Activated T-helper 17 cell treated with anti-CD3 and anti-CD28 coated beads, Interleukin-2, amount 50 U/mL, for 72 hours (primary cell): Measurements from ENCODE around the gene XAGE3. TPM values are rescaled to one million over a fixed set of nuclear protein-coding genes. Genes with fewer than 3 reads are reported as not detected.
A peak's percentile ranks its signal among the peaks of the same experiment; 100 is the strongest.
"Not testable (repeated sequence)": the region's sequence is repeated elsewhere in the genome, so short reads cannot be mapped to it uniquely, and the experiment has no call there.

Experiments
- ATAC-seq: fragments of 150-1000 bp; cut with Tn5 transposase; replicated peaks from 2 replicates; pipeline ENCODE4 v1.10.0; 2021; ENCODE audit warnings: mild to moderate bottlenecking, moderate library complexity
- H3K27ac Mint-ChIP-seq: one replicate; pipeline ENCODE4 v1.8.0; 2022; ENCODE audit warnings: mixed read lengths
- H3K27me3 Mint-ChIP-seq: one replicate; pipeline ENCODE4 v1.8.0; 2022; ENCODE audit warnings: mixed read lengths
- H3K36me3 Mint-ChIP-seq: one replicate; pipeline ENCODE4 v1.8.0; 2022; ENCODE audit warnings: low read depth, mild to moderate bottlenecking, mixed read lengths
- H3K4me1 Mint-ChIP-seq: one replicate; pipeline ENCODE4 v1.8.0; 2022; ENCODE audit warnings: mixed read lengths
- H3K4me3 Mint-ChIP-seq: one replicate; pipeline ENCODE4 v1.8.0; 2022; ENCODE audit warnings: mild to moderate bottlenecking, mixed read lengths
- H3K9me3 Mint-ChIP-seq: one replicate; pipeline ENCODE4 v1.8.0; 2022; ENCODE audit warnings: mixed read lengths
- total RNA-seq, 2 donors: library from RNA; stranded (reverse); gene quantifications; one replicate each; pipeline ENCODE4 v1.2.3, GENCODE V29; 2022

XAGE3 gene
- total RNA-seq: not detected

GRCh38 chrX:52867610-52868348 is at the start of gene XAGE3:
TSS of gene XAGE3 (minus strand) at chrX:52868083. CDS start at chrX:52867133, 950 bp downstream.
- Mint-ChIP-seq H3K27me3 (peaks cover 3% of the 10 kb centered on the region), H3K4me1 (no peaks in the 10 kb centered on the region), H3K9me3 (no peaks in the 10 kb centered on the region), H3K4me3 (no peak within 1 kb of the TSS), H3K36me3 (no peaks in the 10 kb centered on the region), H3K27ac (no peak within 1 kb of the TSS)
- ATAC-seq: no peak

- H3K27me3 Mint-ChIP-seq, H3K27ac Mint-ChIP-seq, H3K4me3 Mint-ChIP-seq, H3K9me3 Mint-ChIP-seq, H3K36me3 Mint-ChIP-seq, H3K4me1 Mint-ChIP-seq: not testable (repeated sequence)
- ATAC-seq: peak; percentile 73
These were observed 46.8 kb upstream of the XAGE3 start for GRCh38 chrX:52914704-52915103.

GRCh38 chrX:52913681-52914080 is 45.8 kb upstream of the XAGE3 start:
- not testable (repeated sequence) for H3K27ac Mint-ChIP-seq, H3K27me3 Mint-ChIP-seq, H3K9me3 Mint-ChIP-seq, H3K36me3 Mint-ChIP-seq, H3K4me1 Mint-ChIP-seq, H3K4me3 Mint-ChIP-seq, ATAC-seq

GRCh38 chrX:52909313-52909969 is 41.6 kb upstream of the XAGE3 start:
- not testable (repeated sequence) for H3K36me3 Mint-ChIP-seq, H3K27me3 Mint-ChIP-seq, H3K27ac Mint-ChIP-seq, H3K4me3 Mint-ChIP-seq, H3K4me1 Mint-ChIP-seq, ATAC-seq, H3K9me3 Mint-ChIP-seq

- not testable (repeated sequence) for H3K27ac Mint-ChIP-seq, H3K27me3 Mint-ChIP-seq, H3K4me1 Mint-ChIP-seq, H3K36me3 Mint-ChIP-seq, ATAC-seq, H3K4me3 Mint-ChIP-seq, H3K9me3 Mint-ChIP-seq
These were observed 40.0 kb upstream of the XAGE3 start for GRCh38 chrX:52907900-52908299.

GRCh38 chrX:52907137-52907536 is 39.3 kb upstream of the XAGE3 start:
- H3K9me3 Mint-ChIP-seq, H3K27me3 Mint-ChIP-seq, H3K36me3 Mint-ChIP-seq, H3K27ac Mint-ChIP-seq, H3K4me1 Mint-ChIP-seq, ATAC-seq, H3K4me3 Mint-ChIP-seq: not testable (repeated sequence)

GRCh38 chrX:52906072-52906471 is 38.2 kb upstream of the XAGE3 start:
- not testable (repeated sequence) for H3K4me3 Mint-ChIP-seq, H3K9me3 Mint-ChIP-seq

GRCh38 chrX:52905531-52905930 is 37.6 kb upstream of the XAGE3 start:
- not testable (repeated sequence) for H3K27ac Mint-ChIP-seq, H3K36me3 Mint-ChIP-seq, H3K27me3 Mint-ChIP-seq, ATAC-seq, H3K4me3 Mint-ChIP-seq, H3K9me3 Mint-ChIP-seq, H3K4me1 Mint-ChIP-seq

More at GRCh38 chrX:52906072-52906471, 38.2 kb upstream of the XAGE3 start:
- not testable (repeated sequence) for H3K27me3 Mint-ChIP-seq, H3K4me1 Mint-ChIP-seq, H3K36me3 Mint-ChIP-seq, H3K27ac Mint-ChIP-seq, ATAC-seq

- not testable (repeated sequence) for H3K36me3 Mint-ChIP-seq
These were observed 29.2 kb upstream of the XAGE3 start, which contains the start of gene FAM156B for GRCh38 chrX:52896855-52897709. TSS of gene FAM156B (plus strand) at chrX:52897330. CDS start at chrX:52907226, 9,896 bp downstream.

GRCh38 chrX:52896438-52896837 is 28.6 kb upstream of the XAGE3 start:
- not testable (repeated sequence) for H3K36me3 Mint-ChIP-seq, H3K4me1 Mint-ChIP-seq, H3K27me3 Mint-ChIP-seq, H3K9me3 Mint-ChIP-seq, H3K4me3 Mint-ChIP-seq, H3K27ac Mint-ChIP-seq
- peak; percentile 50 for ATAC-seq

More at GRCh38 chrX:52896855-52897709, 29.2 kb upstream of the XAGE3 start, which contains the start of gene FAM156B:
- not testable (repeated sequence) for H3K27ac Mint-ChIP-seq, H3K4me3 Mint-ChIP-seq, H3K27me3 Mint-ChIP-seq, H3K9me3 Mint-ChIP-seq, H3K4me1 Mint-ChIP-seq
- peak; percentile 86 for ATAC-seq

GRCh38 chrX:52888090-52888489 is 20.2 kb upstream of the XAGE3 start:
- not testable (repeated sequence) for H3K9me3 Mint-ChIP-seq, H3K36me3 Mint-ChIP-seq, H3K4me1 Mint-ChIP-seq, H3K27me3 Mint-ChIP-seq, H3K4me3 Mint-ChIP-seq, ATAC-seq, H3K27ac Mint-ChIP-seq

- H3K9me3 Mint-ChIP-seq, H3K4me1 Mint-ChIP-seq, H3K27ac Mint-ChIP-seq, H3K36me3 Mint-ChIP-seq, H3K27me3 Mint-ChIP-seq, ATAC-seq, H3K4me3 Mint-ChIP-seq: not testable (repeated sequence)
These were observed 19.6 kb upstream of the XAGE3 start for GRCh38 chrX:52887459-52887858.

GRCh38 chrX:52876386-52876785 is 8.5 kb upstream of the XAGE3 start:
- not testable (repeated sequence) for H3K4me1 Mint-ChIP-seq, ATAC-seq, H3K27me3 Mint-ChIP-seq, H3K36me3 Mint-ChIP-seq, H3K27ac Mint-ChIP-seq, H3K9me3 Mint-ChIP-seq, H3K4me3 Mint-ChIP-seq

GRCh38 chrX:52875436-52875835 is 7.6 kb upstream of the XAGE3 start:
- not testable (repeated sequence) for H3K27me3 Mint-ChIP-seq, H3K4me1 Mint-ChIP-seq, H3K36me3 Mint-ChIP-seq, ATAC-seq, H3K27ac Mint-ChIP-seq, H3K9me3 Mint-ChIP-seq, H3K4me3 Mint-ChIP-seq

- Mint-ChIP-seq H3K36me3 (no peaks in the 10 kb centered on the region), H3K9me3 (no peaks in the 10 kb centered on the region), H3K27me3 (peaks cover 3% of the 10 kb centered on the region), H3K27ac (no peak overlapping the region), H3K4me1 (no peaks in the 10 kb centered on the region), H3K4me3 (no peak overlapping the region)
- ATAC-seq: peak; percentile 49
These were observed 6.8 kb upstream of the XAGE3 start for GRCh38 chrX:52874661-52875060.
